NOMO-1 treated with dmso at 0.1 percent for 144 hours (cell line): ENCODE data around the gene APLN.

Source experiments
- DNase-seq: peaks from one replicate; lab custom pipeline; 2025; ENCODE audit not compliant: unreplicated experiment; lab: John Stamatoyannopoulos, UW

Gene APLN

DNA sequence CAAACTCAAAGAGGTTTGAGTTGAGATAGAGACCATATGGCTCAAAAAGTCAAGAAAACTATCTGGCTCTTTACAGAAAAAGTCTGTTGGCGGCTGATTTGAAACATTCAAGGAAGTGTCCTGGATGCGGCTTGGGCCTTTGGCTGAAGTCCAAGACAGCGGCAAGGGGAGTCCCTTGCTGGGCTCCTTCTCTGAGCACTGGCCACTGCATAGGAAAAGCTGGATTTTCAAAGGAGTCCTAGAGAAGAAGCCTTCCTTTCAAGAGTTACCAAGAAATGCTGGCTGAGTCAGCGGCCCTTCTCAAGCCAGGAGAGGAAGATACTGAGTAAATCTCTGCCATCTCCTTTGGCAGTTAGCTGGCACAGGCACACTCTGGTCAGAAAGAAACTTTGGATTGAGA, 12.1 kb downstream of the APLN start:
- DNase-seq = no peak

DNA sequence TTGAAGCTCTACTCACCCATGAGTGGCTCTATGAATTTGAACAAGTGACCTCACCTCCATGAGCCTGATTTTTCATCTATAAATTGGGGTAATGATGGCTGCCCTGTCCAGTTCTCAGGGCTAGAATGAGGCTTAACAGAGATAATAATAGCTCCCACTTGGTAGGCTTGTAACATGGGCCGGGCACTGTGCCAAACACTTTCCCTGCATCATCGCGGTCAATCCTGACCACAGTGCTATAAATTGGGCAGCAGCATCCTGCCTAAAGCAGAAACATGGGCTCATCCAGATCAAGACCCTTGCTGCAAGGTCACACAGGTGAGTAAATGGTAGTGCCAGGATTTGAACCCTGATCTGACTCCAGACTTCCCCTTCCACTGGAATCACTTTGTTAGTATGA, 12.8 kb downstream of the APLN start:
- no peak for DNase-seq

DNA sequence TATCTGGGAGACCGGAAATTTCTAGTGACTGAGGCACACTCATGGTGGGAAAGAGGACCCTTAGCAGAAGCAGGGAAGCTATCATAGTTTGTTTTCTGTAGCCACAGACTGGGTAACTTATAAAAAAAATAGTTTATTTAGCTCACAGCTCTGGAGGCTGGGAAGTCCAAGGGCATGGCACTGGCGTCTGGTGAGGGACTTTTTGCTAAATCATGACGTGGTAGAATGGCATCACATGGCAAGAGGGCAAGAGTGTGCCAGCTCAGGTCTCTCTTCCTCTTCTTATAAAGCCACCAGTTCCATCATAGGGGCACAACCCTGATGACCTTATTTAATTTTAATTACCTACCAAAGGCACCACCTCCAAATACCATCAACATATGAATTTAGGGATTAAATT, 13.3 kb downstream of the APLN start:
- no peak for DNase-seq

DNA sequence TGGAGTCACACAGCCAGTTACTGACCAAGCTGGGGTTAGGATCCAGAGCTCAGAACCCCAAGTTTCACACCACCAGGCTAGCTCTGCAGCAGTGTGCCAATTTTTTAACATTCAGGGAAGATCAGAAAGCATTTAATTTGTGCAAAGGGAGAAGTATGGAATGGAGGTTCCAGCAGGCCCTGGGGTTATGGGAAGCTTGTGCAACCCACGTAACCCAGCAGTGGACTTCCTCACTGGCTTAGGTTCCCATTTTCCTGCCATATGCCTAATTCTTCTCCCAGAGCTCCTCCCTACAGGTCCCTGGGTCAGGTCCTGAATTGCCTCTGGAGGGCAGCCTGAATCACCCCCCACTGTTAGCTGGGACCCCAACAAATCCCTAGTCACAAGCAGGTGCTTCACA, 14.0 kb downstream of the APLN start:
- DNase-seq = no peak

DNA sequence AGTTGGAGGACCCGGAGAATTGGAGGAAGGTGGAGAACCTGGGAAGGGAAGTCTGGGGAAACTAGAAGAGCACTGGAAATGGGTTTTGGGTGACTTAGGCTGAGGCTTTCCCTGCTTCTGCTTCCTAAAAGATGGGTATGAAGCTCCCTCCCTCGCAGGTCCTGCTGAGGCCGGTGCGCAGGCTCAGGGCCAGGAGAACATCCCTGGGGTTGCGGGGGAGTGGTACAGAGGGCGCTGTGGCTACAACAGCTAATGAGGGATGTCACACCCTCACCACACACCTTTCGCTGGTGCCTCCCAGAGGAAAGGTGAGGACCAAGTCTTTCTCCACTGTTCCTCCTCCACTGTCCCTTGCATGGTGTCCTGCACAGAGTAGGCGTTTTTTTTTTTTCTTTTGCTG, 15.8 kb downstream of the APLN start:
- DNase-seq = no peak

DNA sequence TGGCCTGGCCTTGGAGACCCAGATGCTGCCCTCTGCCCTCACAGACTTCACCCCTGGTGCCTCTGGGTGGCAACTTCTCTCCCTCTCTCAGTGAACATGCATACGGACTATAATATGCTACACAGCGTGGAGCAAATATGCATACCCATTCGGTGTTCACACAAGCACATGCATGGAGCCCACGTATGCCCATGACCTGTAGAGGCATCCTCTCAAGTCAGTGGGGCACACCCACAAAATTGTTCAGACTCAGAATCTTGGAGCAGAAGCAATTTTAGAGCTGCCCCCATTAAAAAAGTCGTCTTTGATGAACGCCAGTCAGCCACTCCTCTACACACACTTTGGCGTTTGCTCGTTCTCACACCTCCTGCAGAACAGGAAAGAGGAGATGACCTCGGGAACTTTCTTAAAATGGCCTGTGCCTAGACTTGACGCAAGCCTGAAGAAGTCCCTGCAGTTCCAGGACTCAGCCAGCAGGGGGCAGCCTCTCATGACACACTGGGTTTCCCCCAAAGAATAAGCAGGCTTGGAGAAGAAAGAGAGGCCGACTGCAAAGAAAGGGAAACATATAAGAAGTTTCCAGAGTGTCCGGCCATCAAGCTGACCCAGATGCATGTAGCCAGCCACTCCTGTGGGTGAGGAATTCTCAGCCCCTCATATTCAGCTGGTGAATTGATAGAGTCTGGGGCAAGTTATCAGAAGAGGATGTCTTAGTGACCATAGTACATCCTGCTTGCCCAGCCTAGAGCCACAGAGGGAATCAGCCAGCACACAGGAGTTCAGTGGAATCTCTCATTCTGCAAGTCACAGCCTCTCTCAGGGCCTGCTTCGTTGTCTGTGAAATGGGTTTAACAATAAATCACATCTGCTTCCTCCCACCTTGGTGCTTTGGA, 17.3 kb downstream of the APLN start:
- no peak for DNase-seq

DNA sequence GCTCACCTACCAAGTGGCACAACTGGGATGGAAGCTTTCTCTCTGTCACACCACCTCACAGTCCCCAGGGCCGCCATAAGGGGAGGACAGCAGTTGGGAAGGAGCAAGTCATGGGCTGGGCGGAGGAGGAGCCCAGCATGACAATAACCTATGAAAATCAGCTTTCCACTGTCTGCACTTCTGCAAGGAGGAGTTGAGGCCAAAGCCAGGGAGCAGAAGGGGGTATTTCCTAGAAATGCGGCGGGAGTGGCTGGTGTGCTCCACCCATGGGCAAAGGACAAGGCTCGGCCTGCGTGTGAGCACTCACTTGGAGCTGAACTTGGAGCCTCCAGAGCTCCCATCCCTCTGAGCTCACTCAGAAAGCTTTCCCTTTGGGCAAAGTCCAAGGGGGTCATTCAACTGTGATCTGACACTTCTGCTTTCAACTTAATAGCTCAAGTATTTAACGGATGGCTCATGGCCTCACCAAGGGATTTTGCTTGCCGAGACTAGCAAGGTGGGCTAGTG, 18.5 kb downstream of the APLN start:
- DNase-seq = no peak

DNA sequence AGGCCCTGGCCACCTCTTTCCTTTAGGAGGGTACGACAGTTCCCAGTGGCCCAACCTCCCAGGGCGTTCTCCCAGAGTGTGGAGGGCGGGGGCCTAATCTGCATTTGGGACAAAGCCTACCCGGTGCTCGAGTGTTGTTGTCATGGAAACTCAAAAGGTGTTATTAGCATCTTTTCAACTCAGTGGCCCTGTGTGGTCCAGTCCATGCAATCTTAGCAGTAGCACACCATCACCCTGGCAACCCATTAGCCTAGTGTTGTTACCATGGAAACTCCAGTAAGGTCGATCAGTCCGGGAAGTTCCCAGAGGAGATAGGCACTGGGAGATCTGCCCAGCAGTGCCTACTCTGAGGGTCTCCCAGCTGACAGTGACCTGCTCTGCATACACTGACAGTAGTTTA, 20.2 kb downstream of the APLN start:
- DNase-seq = no peak

DNA sequence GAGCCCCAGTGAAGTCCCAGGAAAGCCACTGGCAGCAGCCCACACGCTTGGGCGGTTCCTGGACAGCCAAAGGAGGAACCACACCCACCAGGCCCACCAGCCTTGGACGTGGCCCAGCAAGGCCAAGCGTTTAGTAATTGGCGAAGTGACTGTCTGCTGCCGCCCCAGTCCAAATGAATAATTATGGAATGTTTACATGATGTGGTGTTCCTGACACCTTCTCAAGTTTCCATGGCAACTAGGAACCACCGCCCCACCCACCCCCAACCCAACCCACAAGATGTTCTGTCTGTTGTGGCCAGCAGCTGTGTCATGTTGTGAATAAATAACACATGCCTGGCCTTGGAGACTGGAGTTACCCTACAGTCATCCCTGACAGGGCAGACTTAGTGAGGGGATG, 22.3 kb downstream of the APLN start:
- no peak for DNase-seq

DNA sequence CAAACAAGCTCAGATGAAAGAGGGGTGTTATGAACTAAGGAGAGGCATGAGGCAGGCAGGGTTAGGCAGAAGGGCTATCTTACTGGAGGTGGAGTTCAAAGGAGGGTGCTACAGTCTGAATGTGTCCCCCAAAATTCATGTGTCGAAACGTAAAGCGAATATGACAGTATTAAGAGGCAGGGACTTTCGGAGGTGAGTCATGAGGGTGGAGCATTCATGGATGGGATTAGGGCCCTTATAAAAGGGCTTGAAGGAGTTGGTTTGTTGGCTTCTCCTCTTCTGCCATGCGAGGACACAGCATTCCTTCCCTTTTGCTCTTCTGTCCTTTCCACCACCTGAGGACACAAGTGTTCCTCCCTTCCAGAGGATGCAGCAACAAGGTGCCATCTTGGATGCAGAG, 22.9 kb downstream of the APLN start:
- DNase-seq = no peak

DNA sequence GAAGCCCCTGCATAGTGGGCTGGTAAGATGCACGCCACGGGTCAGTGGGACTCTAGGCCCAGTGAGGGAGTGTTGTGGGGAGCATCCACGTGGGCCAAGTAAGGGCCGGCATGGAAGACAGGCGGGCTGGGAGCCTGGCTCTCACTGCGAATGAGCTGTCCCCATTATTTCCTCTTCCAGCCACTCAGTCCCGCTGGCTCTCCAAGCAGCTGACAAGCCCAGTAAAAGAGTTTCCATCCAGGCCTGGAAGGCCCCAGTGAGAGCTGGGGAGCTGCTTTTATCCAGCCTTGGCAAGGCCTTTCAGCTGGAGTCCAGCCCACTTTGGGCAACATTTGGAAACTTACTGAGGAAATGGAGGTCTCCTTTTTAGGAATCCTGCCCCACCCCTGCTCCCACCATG, 24.9 kb downstream of the APLN start:
- no peak for DNase-seq

DNA sequence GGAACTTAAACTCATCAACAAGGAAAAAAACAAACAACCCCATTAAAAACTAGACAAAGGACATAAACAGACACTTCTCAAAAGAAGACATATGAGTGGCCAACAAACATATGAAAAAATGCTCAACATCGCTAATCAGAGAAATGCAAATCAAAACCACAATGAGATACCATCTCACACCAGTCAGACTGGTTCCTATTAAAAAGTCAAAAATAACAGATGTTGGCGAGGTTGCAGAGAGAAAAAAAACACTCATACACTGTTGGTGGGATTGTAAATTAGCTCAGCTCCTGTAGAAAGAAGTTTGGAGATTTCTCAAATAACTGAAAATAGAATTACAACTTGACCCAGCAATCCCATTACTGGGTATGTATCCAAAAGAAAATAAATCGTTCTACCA, 28.7 kb downstream of the APLN start:
- no peak for DNase-seq

DNA sequence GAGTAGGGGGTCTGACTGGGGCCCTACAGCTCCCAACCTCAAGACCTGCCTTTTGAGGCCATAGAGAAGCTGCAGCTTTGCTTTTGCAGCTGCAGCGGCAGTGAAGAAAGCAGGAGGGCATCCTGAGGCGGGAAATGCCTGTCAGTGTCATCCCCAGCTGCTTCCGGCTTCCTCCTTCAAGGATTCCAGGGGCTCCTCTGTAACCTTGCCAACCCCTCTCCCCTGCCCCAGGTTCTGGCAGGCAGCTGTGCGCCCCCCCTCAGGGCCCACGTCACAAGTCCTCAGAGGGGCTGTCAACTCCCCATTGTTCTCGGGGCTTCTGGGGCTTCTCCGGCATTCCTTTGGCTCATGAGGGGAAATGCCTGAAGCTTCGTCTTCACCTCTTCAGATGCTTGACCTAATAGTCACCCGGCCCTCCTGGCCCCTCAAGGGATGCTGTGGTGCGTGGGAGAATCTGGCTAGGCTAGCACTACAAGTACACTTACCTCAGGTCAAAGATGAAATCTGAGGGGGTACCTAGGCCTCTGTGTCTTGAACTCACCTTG, 31.9 kb downstream of the APLN start:
- no peak for DNase-seq

DNA sequence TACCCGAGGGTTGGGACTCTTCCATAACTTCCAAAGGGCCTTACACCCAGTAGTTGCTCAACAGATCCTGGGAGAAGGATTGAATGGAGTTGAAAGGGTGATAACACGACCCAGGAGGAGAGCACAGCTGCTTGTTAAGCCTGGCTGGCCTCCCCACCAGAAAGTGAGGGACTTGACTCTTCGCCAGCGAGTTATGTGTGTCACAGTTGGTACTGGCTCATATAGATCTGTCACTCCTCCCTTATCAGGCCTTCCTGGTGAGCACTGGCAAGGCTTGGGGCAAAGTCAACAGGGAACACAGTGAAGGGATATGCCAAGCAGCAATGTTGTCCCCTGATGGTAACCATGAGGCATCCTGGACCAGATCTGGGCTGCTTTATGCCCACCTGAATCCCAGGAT, 35.8 kb downstream of the APLN start:
- DNase-seq = no peak

DNA sequence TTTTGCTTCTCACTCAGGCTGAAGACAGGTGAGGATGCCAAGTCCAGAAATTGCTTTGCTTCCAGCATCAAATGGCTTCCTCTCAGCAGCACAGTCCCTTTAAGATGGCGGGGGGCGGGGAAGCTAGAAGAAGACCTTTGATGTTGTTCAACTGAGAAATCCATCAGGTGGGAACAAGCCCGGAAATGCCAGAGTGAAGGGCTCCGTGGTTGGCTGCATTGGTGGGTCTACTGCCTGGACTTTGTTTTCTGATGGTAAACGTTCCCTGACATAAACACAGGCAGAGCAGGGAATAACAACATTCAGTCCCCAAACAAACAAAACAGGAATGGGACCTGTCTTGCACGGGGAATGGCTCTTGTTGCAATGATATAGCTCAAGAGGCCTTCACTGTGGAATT, 37.3 kb downstream of the APLN start:
- no peak for DNase-seq

DNA sequence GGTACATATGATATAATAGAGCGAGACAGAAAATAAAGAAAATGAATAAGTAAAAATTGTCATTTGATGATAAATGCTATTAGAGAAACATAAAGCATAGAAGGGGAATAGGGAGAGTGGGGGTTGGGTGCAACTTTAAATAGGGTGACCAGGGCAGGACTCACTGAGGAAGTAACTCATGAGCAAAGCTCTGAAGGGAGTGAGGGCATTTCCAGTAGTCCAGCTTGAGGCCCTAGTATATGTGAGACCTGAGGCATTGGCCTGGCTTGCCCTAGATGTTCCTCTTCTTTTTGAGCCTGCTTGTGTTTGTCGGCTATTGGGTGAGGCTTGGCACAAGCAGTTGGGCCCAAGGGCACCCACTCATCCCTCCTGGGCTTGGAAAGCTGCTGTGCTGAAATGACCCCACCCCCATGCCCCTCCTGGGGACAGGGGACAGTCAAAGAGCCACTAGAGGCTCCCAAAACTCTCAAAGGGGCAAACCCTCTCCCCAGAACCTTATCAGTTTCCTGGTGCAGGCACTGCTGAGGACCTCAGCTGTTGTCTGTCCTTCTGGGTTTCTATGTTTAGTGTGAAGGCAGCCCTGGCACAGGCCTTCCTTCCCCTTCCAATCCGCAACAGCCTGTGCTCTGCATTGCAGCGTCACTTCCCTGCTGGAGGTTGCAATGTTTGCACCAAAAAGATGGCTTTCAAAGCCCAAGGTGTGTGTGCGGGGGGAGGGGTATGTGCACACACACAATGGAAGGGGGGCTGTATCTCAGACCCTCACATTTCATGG, 40.1 kb downstream of the APLN start:
- DNase-seq = no peak

DNA sequence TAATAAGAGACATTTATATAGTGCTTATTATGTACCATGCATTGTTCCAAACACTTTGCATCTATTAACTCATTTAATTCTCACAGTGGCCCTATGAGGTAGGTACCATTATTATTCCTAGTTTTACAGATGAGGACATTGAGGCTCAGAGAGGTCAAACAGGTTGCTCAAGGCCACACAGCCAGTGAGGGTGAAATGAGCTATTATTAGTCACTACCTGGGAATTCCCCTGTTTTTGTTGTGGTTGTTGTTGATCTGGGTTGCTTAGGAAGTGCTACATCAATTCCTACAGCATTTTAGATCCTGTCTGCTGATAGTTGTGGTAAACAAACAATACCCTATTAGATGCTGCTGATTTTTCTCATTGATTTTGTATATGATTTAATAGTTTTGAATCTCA, 41.2 kb downstream of the APLN start:
- DNase-seq = no peak

DNA sequence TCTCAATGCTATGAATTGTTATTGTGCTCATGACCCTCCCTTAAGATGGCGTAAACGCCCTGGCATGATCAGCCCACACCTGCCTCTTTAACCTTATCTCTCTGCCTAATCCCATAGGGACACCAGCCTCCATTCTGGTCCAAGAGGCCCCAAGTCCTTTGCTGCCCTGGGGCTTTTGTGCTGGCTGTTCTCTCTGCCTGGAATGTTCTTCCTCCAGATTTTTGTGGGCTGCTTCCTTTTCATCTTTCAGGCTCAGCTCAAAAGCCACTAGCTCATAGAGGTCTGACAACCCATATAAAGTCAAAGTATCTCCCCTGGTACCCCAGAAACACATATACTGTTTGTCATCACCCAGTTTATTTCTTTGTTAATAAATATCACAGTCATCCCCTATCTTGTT, 42.4 kb downstream of the APLN start:
- no peak for DNase-seq

DNA sequence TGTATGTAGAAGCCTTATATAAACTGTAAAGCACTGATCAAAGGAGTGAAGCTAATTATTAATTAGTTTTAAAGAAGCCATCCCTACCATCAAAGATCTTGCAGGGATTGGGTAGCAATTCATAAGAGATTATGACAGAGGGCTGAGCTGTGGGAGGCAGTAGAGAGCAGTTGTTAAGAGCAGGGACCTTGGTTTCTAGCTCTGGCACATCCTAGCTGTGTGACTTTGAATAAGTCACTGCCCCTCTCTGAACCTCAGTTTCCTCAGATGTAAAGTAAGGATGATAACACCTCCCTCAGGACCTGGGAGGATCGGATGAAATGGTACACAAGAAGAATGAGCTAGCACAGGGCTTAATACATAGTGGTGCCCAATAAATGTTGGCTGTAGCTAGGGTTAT, 45.4 kb downstream of the APLN start:
- peak; percentile 1 for DNase-seq

DNA sequence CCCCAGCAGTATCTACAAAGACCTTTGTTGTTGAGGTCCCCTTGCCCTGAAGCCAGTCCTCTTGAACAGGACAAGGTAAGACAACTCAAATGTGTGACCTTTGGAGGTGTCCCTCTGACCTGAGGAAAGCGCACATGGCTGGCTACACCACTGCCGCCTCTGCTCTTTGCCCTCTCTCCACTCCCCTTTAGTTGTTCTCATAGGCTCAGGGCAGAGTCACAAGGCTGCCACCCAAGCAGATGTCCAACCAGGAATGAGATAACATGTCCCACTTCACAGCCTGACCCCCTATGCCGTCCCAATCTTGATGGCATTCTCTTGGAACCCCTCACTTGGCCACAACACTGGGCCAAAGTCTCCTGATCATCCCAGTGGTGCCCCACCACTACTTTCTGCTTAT, 46.3 kb downstream of the APLN start:
- no peak for DNase-seq

DNA sequence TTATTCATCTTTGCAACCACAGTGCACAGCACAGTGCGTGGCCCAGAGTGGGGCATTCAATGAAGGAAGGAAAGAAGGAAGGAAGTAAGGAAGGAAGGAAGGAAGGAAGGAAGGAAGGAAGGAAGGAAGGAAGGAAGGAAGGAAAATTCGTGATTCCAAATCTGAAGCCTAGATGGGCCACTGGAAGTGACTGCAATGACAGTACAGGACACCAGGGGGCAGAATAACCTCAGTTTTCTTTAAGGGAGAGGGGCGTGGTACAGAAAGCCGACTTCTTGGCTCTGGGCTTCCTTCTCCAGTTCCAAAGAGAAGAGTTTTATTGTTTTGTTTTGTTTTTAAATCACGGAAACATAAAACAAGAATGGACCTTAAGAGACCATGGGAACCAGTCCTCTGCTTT, 47.8 kb downstream of the APLN start:
- peak; percentile 3 for DNase-seq

DNA sequence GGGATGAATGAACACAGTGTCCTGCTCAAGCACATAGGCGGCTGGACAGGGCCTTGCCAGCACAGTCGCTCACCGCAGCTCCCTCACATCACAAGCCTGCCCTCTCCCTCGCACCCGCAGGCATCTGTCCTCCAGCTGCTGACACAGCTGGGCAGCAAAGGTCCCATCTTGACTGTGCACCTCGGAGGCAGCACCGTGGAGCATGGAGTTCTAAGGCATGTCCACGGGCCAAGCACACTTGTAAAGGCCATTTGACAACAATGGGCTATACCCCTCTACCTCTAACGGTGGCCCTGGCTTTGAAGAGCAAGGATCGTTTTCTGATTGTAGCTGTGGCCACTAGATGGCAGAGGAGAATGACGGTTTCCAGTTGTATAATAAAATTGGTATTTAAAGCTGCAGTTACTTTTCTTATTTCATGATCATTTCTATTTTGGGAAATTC, 53.8 kb downstream of the APLN start:
- no peak for DNase-seq
